ENCODE results near the gene LAD1.

- TF ChIP-seq GATA2 (IDR thresholded peaks at IDR 0.05; ENCODE audit: low read depth, low read length), result no peak
- no peak for TF ChIP-seq GATA3 (IDR thresholded peaks at IDR 0.05; ENCODE audit: low read depth, low read length)
Measured at GRCh38 chr1:201378804-201379203, 20.3 kb downstream of the LAD1 start.

All from SH-SY5Y (cell line).